IPS-NIHi7 (cell line): ENCODE measurements around the gene DISC1.

ENCODE experiments used
- DNase-seq: peaks from one replicate; pipeline ENCODE4 v3.0.0; 2012; ENCODE audit warnings: mixed read lengths; ENCODE audit errors: extremely low spot score

The DISC1 gene

GRCh38 chr1:232044728-232045127, 418.1 kb downstream of the DISC1 start:
- no peak for DNase-seq

DNA sequence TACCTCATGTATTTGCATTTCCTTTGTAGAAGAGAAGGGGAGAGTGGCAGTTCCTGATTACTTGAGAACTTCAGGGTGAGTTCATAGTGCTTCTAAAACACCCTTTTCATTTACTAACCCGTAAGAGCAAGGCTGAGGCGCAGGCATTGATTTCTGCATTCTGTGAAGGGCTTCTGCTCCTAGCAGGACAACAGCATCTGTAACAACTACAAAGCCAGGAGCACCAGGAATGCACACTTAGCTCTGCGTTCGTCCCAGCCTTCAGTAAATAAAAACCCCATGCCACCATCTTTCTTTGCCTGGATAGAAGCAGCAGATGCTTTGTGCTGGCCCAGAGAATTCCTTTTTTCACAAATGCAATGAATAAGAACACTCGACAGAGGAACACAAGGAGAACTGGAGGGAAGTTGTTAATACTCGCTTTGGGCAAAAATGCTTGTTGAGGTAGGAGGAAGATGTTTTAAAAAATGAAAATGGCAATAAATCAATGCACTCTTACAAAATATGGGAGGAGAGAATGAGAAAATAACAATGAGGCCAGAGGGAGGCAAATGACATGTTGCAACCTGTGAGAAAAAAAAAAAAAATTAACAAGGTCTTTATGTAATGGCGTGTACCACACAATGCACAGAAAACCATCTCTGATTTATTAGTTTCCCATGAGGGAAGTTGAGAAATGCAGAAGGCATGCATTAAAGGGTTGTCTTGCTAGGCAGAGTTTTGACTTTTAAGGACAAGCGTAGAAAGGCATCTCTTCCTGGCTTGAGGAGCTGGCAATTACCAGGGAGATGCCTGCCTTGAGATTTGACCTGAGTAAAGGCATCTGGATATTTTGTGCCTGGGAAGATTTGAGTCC, 418.8 kb downstream of the DISC1 start:
- DNase-seq = no peak

DNA sequence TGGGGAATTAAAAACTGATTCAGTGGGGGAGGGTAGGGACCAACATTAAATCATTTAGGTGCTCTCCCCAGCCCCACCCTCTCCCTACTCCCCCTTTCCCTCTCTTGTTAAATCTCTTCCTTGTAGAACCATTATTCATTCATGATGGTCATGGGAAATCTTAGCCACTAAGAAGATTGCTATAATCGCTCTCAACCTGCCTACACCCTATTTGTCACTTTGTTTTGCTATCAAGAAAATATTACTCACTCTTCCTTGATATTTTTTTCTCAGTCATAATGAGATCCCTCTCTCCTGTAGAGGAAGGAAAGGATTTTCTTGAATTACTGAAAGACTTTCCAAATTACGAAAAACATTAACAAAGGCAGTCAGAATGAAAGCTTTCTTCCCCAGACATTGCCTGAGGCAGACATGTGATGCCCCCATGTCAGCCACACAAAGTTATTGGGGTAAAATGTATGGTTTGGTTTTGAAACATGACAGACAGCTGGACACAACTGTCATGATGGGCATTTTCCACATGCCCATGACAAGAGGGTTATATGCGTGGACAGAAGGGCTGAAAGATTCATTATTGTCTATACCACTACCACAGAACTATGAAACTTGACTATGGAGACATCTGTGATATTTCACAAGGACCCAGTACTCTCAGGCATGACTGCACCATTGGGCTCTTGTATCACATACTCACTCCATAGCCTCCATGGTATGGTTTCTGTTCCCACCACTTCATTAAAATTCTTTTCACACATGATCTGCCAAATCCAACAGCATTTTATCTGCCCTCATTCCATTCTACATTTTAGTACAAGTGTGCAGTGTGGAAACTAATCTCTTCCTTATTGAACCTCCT, 420.1 kb downstream of the DISC1 start:
- no peak for DNase-seq

DNA sequence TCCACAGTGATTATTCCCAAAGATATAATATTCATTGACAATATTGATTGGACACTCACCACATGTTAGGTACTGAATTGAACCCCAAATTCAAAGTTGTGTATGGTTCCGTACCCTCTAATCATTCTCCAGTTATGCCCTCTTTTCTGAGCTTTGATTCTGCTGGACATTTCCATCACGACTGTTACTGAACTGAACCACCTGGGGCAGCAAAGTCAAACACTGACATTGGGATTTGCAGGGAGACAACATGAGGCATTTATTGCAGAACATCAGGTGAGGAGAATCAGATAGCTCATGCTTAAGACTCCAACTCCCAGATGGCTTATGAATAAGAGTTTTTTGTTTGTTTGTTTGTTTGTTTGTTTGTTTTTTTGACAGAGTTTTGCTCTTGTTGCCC, 420.9 kb downstream of the DISC1 start:
- no peak for DNase-seq

GRCh38 chr1:232048481-232048880, 421.9 kb downstream of the DISC1 start:
- DNase-seq = no peak

- no peak for DNase-seq
These were observed 422.7 kb downstream of the DISC1 start for GRCh38 chr1:232049335-232049734.

DNA sequence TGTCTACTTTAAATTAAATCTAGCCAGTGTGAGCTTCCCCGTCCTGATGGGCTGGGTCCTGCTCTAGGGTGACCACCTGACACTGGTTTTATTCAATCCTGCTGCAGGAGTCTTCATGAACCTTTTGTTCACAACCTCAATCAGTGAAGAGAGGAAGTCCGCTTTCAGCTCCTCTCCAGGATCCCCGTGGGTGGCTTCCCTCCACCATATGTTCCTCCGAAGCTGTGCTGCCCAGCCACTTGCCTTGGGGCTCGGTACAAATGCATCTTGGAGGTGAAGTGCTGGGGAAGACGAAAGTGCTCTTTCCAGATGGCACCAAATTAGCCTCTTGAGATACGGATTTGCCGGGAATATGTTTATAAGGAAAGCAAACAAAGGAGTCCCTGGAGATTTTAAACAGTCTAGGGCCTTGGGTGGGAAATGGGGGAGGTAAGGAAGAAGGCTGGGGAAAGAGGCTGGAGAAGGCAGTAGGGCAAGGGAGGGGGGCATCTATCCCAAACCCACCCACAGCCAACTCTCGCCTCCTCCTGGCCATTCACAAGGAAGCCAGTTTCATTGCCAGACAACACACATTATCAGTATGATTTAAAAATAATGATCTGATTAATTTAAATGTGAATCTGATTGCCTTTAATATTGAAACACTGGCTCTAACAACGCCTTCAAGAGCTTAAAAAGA, 430.8 kb downstream of the DISC1 start:
- DNase-seq = no peak

GRCh38 chr1:232057896-232058274, 431.3 kb downstream of the DISC1 start:
- DNase-seq = no peak

- no peak for DNase-seq
These were observed 433.3 kb downstream of the DISC1 start for GRCh38 chr1:232059726-232060374.

DNA sequence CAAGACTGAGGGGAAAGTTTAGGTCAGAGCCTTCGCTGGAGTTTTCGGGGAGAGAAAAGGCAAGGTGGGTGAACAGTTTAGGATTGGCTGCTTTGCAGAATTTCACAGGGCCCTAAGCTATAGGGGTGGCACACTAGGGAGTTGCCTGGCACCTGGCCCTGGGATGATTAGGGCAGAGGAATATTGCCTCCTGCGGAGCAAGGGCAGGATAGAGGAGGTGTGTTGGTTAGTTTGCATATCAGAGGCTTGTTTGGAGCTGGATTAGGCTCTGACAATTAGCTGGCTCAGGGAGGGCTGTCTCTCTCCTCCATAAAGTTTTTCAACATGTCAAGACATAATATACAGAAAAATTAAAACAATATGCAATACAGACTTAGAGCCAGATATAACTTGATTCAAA, 436.4 kb downstream of the DISC1 start:
- DNase-seq = no peak

DNA sequence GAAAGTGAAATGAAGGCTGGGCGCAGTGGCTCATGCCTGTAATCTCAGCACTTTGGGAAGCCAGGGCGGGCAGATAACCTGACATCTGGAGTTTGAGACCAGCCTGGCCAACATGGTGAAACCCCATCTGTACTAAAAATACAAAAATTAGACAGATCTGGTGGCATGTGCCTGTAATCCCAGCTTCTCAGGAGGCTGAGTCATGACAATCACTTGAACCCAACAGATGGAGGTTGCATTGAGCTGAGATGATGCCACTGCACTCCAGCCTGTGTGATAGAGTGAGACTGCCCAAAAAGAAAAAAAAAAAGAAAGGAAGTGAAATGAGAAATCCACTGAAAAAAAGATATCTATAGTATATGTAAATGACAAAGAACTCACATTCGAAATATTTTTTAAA, 439.9 kb downstream of the DISC1 start:
- no peak for DNase-seq

GRCh38 chr1:232074265-232074664, 447.7 kb downstream of the DISC1 start:
- DNase-seq = no peak

DNA sequence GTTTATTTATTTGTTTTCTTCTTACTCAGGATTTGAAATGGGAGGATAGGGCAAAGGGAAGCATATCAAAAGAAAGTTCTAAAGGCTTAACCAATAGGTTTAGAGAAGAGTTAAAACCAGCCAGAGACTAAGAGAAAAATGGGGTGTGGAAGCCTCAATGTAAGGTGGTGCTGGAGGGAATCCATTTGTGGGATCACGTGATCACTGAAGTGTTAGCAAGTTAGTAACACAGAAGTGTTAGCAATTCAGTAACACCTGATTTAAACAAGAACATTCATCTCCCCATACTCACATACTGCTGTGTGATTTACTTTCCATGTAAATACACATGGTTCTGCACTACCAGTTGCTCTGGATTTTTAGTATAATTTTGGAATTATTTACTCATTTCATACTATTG, 451.2 kb downstream of the DISC1 start:
- DNase-seq = no peak

DNA sequence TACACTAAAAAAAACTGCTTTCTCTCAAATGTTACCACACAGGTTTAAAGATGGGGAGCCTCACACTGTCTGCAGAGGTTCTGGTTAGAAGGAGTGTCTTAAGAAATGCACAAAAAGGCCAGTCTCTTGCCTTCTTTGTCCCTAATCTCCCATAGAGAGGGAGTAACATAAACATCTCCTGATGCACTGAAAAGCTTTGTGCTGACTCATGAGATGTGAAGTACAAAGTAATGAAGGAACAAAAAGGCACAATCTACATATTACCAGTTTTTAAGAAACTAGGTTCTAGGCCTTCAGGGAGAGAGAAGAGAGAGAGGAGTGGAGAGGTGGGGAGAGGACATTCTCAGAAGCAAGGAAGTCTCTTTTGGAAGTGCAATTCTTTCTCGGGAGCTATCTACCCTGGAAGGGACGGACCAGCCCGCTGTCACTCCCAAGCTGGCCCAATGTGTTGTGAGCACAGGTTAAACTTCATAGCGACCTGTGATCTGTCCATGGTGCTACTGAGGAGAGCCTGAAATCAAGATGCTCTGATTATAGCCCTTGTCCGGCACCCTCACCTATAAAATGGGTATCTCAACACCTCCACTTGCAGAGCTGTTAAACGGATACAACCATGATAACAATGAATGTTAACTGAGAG, 458.1 kb downstream of the DISC1 start:
- peak; percentile 93 for DNase-seq

- no peak for DNase-seq
These were observed 464.2 kb downstream of the DISC1 start for GRCh38 chr1:232090816-232091215.
